DOHH2 (cell line): ENCODE results near the gene IFI44.

Experiments
- CTCF ChIP-seq: fragments of 200-600 bp; sonication (generic); IDR thresholded peaks from one replicate; pipeline ENCODE4 v1.5.1; 2014; ENCODE audit warnings: antibody characterized with exemption, mild to moderate bottlenecking, low read depth, low read length; ENCODE audit not compliant: poor library complexity, severe bottlenecking
- EZH2phosphoT487 ChIP-seq: fragments of 200-600 bp; sonication (generic); IDR thresholded peaks from 2 replicates; pipeline ENCODE4 v1.6.1; 2017; ENCODE audit warnings: borderline replicate concordance, mild to moderate bottlenecking, antibody characterized with exemption, low read length, moderate library complexity, mixed read lengths

GRCh38 chr1:78687315-78687714, 37.7 kb downstream of the IFI44 start:
- TF ChIP-seq CTCF (no peak), EZH2phosphoT487 (no peak)
